ENCODE measurements around the gene TGFBR3L.

GRCh38 chr19:7872306-7873204, 42.1 kb upstream of the TGFBR3L start:
- TF ChIP-seq SP1 (CRISPR knock-in tag; conservative IDR thresholded peaks at IDR 0.05) (peak; percentile 20; the same call in 1 of the 2 replicates), ZMAT4 (CRISPR knock-in tag; IDR thresholded peaks at IDR 0.05) (no peak), CREB1 (CRISPR knock-in tag; IDR thresholded peaks at IDR 0.05) (no peak), CTCF (IDR thresholded peaks at IDR 0.05) (no peak), PRDM15 (CRISPR knock-in tag; IDR thresholded peaks at IDR 0.05) (no peak)
